Measurements from ENCODE around the gene LRRC7.
"Not testable (repeated sequence)": the region's sequence is repeated elsewhere in the genome, so short reads cannot be mapped to it uniquely, and the experiment has no call there.

The LRRC7 gene

GRCh38 chr1:70042090-70042731, 474.5 kb downstream of the LRRC7 start:
- H3K4me3 Mint-ChIP-seq = no peak overlapping the region
- DNase-seq (no peak), ATAC-seq (replicated peaks) (no peak)
- no peak overlapping the region for H3K27ac Mint-ChIP-seq
- H3K27me3 Mint-ChIP-seq = no peaks in the 10 kb centered on the region
- peaks cover 3% of the 10 kb centered on the region for H3K36me3 Mint-ChIP-seq (ENCODE audit: insufficient read depth)
- no peaks in the 10 kb centered on the region for H3K9me3 Mint-ChIP-seq
- no peaks in the 10 kb centered on the region for H3K4me1 Mint-ChIP-seq (ENCODE audit: low read depth in 2 of 2)

GRCh38 chr1:70043804-70044203, 476.1 kb downstream of the LRRC7 start:
- ATAC-seq (replicated peaks) = no peak
- no peak for DNase-seq
- Mint-ChIP-seq H3K4me3 (no peak overlapping the region), H3K27ac (no peak overlapping the region), H3K4me1 (ENCODE audit: low read depth in 2 of 2) (no peaks in the 10 kb centered on the region), H3K27me3 (no peaks in the 10 kb centered on the region), H3K36me3 (ENCODE audit: insufficient read depth) (peaks cover 3% of the 10 kb centered on the region), H3K9me3 (no peaks in the 10 kb centered on the region)

DNA sequence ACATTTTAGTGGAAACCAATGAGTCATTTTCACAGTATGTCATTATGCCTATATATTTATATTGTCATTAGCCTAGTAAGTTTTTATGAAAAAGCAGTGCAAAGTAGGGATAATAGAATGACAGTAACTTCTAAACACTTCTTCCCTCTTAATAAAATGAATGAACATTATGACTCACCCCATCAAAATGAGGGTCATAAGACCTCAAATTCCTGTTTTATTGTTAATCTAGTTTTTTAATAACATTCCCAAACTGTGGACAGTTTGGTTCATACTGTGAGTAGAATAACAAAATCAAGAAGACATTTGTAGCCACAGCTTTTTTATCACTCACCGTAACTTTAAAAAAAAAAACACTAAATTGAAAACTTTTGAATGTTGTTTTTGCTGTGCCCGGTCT, 477.1 kb downstream of the LRRC7 start:
- Mint-ChIP-seq H3K27me3 (no peaks in the 10 kb centered on the region), H3K4me3 (no peak overlapping the region), H3K9me3 (no peaks in the 10 kb centered on the region), H3K27ac (no peak overlapping the region), H3K36me3 (ENCODE audit: insufficient read depth) (peaks cover 3% of the 10 kb centered on the region), H3K4me1 (ENCODE audit: low read depth in 2 of 2) (no peaks in the 10 kb centered on the region)
- DNase-seq (no peak), ATAC-seq (replicated peaks) (no peak)

DNA sequence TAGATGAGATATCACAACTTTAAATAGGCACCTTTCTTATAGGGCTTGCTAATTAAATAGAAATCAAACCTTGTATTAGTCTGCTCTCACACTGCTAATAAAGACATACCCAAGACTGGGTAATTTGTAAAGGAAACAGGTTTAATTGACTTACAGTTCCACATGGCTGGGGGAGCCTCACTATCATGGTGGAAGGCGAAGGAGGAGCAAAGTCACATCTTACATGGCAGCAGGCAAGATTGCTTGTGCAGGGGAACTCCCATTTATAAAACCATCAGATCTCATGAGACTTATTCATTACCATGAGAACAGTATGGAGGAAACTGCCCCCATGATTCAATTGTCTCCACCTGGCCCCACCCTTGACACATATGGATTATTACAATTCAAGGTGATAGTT, 477.9 kb downstream of the LRRC7 start:
- not testable (repeated sequence) for DNase-seq; H3K36me3 Mint-ChIP-seq (ENCODE audit: insufficient read depth); H3K27me3 Mint-ChIP-seq; H3K4me1 Mint-ChIP-seq (ENCODE audit: low read depth in 2 of 2); H3K27ac Mint-ChIP-seq; ATAC-seq (replicated peaks); H3K4me3 Mint-ChIP-seq; H3K9me3 Mint-ChIP-seq

DNA sequence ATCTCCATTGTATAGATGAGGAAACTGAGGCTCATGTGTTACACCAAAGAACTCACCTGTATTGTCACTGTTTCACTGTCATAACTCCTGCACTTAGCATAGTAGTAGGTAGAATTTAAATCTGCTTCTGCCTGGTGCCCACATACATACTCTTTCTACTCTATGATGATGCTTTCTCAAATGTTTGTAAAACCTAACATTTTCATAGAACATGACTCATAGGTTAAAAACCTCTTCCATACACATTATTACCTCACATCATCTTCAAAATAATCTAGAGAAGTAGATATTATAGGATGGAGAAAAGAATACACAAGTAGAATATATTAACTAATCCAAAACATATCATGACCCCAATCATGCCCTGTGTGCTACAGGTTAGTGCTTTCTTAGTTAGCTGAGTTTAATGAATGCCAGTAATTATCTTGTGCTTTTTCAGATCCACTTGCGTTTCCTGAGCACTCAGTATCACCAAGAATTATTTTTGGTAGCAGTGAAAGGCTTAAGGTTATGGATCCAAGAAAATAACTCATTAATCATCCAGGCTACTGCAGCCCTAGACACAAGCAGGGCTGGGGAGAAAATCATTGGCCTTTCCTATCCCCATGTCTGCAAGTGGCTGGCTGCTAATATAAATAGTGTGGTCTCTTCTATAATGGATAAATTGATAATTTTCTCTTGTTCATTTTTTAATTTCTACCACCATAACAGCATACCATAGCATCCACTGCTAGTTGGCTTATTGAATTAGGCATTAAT, 480.8 kb downstream of the LRRC7 start:
- DNase-seq (no peak), ATAC-seq (replicated peaks) (no peak)
- H3K4me3 Mint-ChIP-seq = no peak overlapping the region
- no peak overlapping the region for H3K27ac Mint-ChIP-seq
- no peaks in the 10 kb centered on the region for H3K27me3 Mint-ChIP-seq
- H3K36me3 Mint-ChIP-seq (ENCODE audit: insufficient read depth) = peaks cover under 1% of the 10 kb centered on the region
- no peaks in the 10 kb centered on the region for H3K4me1 Mint-ChIP-seq (ENCODE audit: low read depth in 2 of 2)
- H3K9me3 Mint-ChIP-seq = no peaks in the 10 kb centered on the region

GRCh38 chr1:70051926-70052325, 484.2 kb downstream of the LRRC7 start:
- DNase-seq = no peak
- ATAC-seq (replicated peaks) = no peak
- Mint-ChIP-seq H3K4me3 (no peak overlapping the region), H3K27me3 (no peaks in the 10 kb centered on the region), H3K27ac (no peak overlapping the region), H3K36me3 (ENCODE audit: insufficient read depth) (no peaks in the 10 kb centered on the region), H3K9me3 (no peaks in the 10 kb centered on the region), H3K4me1 (ENCODE audit: low read depth in 2 of 2) (no peaks in the 10 kb centered on the region)

DNA sequence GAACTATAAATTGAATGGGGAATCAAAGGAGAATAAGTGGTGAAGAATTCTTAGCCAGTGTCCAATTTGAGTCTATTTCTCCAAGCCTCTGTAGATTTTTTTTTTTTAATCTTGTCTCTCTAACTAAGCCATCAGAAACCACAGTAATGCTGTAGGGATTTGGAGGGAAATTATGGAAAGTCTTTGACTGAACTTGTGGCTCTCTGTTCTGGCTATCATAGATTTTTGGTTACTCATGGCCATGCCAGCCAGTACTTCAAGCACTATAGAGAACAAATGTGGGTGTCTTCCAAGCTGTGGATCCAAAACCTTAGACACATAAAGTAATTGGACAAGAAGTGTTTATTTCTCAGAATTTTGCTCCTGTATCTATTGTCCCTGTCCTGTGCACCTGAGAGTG, 489.8 kb downstream of the LRRC7 start:
- no peak for DNase-seq
- no peak for ATAC-seq (replicated peaks)
- Mint-ChIP-seq H3K4me3 (no peak overlapping the region), H3K4me1 (ENCODE audit: low read depth in 2 of 2) (no peaks in the 10 kb centered on the region), H3K9me3 (peaks cover 0 to 6% of the 10 kb centered on the region in 2 donors), H3K36me3 (ENCODE audit: insufficient read depth) (no peaks in the 10 kb centered on the region), H3K27me3 (no peaks in the 10 kb centered on the region), H3K27ac (no peak overlapping the region)

DNA sequence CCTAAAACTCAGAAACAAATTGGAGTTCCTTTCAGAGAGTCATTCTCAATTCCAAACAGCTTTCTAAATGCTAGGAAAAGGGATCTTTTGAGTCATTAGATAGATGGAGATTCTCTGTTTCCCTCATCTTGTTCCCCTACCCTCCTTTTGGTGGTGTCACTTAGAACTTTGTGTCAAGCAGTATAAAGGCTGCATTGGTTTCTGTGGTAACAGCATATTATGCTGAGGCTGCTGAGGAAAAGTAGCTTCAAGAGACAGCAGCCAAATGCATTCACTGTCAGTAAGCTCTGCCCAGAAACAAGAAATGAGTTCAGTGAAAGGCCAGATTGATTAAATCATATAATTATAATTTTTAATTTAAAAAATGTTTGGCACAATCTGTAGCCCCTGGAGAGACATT, 493.5 kb downstream of the LRRC7 start:
- DNase-seq (no peak), ATAC-seq (replicated peaks) (no peak)
- H3K27ac Mint-ChIP-seq = no peak overlapping the region
- no peaks in the 10 kb centered on the region for H3K27me3 Mint-ChIP-seq
- H3K9me3 Mint-ChIP-seq = peaks cover 0 to 6% of the 10 kb centered on the region in 2 donors
- no peaks in the 10 kb centered on the region for H3K4me1 Mint-ChIP-seq (ENCODE audit: low read depth in 2 of 2)
- no peaks in the 10 kb centered on the region for H3K36me3 Mint-ChIP-seq (ENCODE audit: insufficient read depth)
- no peak overlapping the region for H3K4me3 Mint-ChIP-seq

DNA sequence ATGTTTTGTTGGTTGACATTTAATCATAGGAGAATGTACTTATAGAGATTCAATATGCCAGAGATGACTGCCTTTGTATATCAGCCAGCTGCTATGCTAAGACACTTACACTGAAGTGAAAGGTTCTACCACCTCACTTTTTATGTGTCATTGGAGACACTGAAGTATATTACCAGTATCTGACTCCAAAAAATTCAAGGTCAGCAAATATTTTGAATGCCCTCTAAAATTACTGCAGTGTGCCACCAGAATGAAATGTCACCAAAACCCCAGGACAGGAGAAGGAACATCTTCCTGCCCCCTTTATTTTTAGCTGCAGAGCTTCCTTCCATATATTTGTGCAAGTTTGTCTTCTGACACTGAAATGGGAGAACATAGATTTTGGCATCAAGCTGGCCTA, 496.1 kb downstream of the LRRC7 start:
- no peaks in the 10 kb centered on the region for H3K27me3 Mint-ChIP-seq
- peaks cover 0 to 6% of the 10 kb centered on the region in 2 donors for H3K9me3 Mint-ChIP-seq
- no peak overlapping the region for H3K4me3 Mint-ChIP-seq
- H3K36me3 Mint-ChIP-seq (ENCODE audit: insufficient read depth) = no peaks in the 10 kb centered on the region
- DNase-seq = no peak
- ATAC-seq (replicated peaks) = no peak
- H3K4me1 Mint-ChIP-seq (ENCODE audit: low read depth in 2 of 2) = no peaks in the 10 kb centered on the region
- no peak overlapping the region for H3K27ac Mint-ChIP-seq

GRCh38 chr1:70066711-70067110, 499.0 kb downstream of the LRRC7 start:
- Mint-ChIP-seq H3K36me3 (ENCODE audit: insufficient read depth) (no peaks in the 10 kb centered on the region), H3K4me1 (ENCODE audit: low read depth in 2 of 2) (no peaks in the 10 kb centered on the region), H3K27me3 (no peaks in the 10 kb centered on the region), H3K4me3 (no peak overlapping the region), H3K9me3 (no peaks in the 10 kb centered on the region), H3K27ac (no peak overlapping the region)
- DNase-seq (no peak), ATAC-seq (replicated peaks) (no peak)

DNA sequence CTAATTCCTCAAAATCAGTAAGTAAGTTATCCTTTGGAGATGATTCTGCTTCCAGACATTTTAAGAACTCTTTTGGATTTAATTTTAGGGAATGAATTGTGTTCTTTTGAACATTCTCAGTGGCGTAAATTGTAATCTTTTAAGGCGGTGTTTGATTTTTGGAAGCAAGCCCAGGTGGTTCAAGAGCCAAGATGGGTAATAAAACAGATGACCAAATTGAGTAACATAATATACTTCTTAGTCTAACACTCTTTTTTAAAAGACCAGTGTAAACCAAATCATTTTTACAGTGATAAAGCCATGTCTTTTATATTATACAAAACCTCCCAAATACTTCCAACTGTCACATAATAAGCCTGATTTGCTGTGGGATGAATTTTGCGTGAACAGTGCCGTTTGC, 503.9 kb downstream of the LRRC7 start:
- Mint-ChIP-seq H3K27me3 (no peaks in the 10 kb centered on the region), H3K4me1 (ENCODE audit: low read depth in 2 of 2) (no peaks in the 10 kb centered on the region), H3K9me3 (no peaks in the 10 kb centered on the region), H3K27ac (no peak overlapping the region), H3K36me3 (ENCODE audit: insufficient read depth) (no peaks in the 10 kb centered on the region), H3K4me3 (no peak overlapping the region)
- DNase-seq (no peak), ATAC-seq (replicated peaks) (no peak)

DNA sequence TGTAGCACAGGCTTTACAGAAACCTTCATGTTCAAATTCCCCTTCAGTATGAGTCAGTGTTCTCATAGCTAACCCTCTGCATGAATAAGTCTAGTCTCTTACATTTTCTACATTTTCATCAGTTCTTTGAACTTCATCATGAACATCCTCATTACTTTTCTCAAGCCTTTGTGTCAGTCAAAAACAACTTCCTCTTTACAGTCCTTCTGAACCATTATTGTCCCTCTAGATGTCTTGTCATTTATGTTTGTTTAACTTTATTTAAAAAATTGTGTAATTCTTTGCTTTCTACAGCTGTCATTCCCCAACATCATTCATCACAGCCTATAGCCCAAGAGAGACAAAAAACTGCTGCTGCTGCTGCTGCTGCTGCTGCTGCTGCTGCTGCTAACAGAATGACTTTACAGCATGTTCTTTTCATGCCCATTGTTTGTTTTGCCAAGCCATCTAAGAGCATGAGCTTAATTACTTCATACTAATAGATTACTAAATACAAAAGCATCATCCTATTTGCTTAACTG, 504.6 kb downstream of the LRRC7 start:
- Mint-ChIP-seq H3K27ac (no peak overlapping the region), H3K4me1 (ENCODE audit: low read depth in 2 of 2) (no peaks in the 10 kb centered on the region), H3K9me3 (no peaks in the 10 kb centered on the region), H3K27me3 (no peaks in the 10 kb centered on the region), H3K4me3 (no peak overlapping the region), H3K36me3 (ENCODE audit: insufficient read depth) (peaks cover 3% of the 10 kb centered on the region)
- DNase-seq = no peak
- no peak for ATAC-seq (replicated peaks)

- H3K36me3 Mint-ChIP-seq (ENCODE audit: insufficient read depth) = peaks cover 3% of the 10 kb centered on the region
- no peak overlapping the region for H3K27ac Mint-ChIP-seq
- DNase-seq = no peak
- no peaks in the 10 kb centered on the region for H3K4me1 Mint-ChIP-seq (ENCODE audit: low read depth in 2 of 2)
- no peak for ATAC-seq (replicated peaks)
- no peak overlapping the region for H3K4me3 Mint-ChIP-seq
- H3K9me3 Mint-ChIP-seq = no peaks in the 10 kb centered on the region
- no peaks in the 10 kb centered on the region for H3K27me3 Mint-ChIP-seq
Observed at GRCh38 chr1:70075761-70076160, 508.0 kb downstream of the LRRC7 start.

- Mint-ChIP-seq H3K27me3 (no peaks in the 10 kb centered on the region), H3K36me3 (ENCODE audit: insufficient read depth) (peaks cover 3% of the 10 kb centered on the region)
- no peak for ATAC-seq (replicated peaks)
Observed at GRCh38 chr1:70077066-70077465, 509.3 kb downstream of the LRRC7 start.

More at GRCh38 chr1:70077066-70077465, 509.3 kb downstream of the LRRC7 start:
- Mint-ChIP-seq H3K4me3 (no peak overlapping the region), H3K4me1 (ENCODE audit: low read depth in 2 of 2) (no peaks in the 10 kb centered on the region), H3K9me3 (no peaks in the 10 kb centered on the region), H3K27ac (no peak overlapping the region)
- DNase-seq = no peak
